H1 (cell line): ENCODE data around the gene SMTNL2. TPM values are rescaled to one million over a fixed set of nuclear protein-coding genes. Genes with fewer than 3 reads are reported as not detected.

Experiments used
- BACH1 ChIP-seq: IDR thresholded peaks from 2 replicates; pipeline ENCODE4 v1.6.1; 2012; ENCODE audit warnings: low read length, improper control_type of control experiment
- BCL11A ChIP-seq, 2 experiments: IDR thresholded peaks; one replicate each; pipeline ENCODE4 v1.6.1; 2011; ENCODE audit warnings: low read depth in 2 of 2, low read length in 2 of 2, mild to moderate bottlenecking in 2 of 2
- CTBP2 ChIP-seq: IDR thresholded peaks from 2 replicates; pipeline ENCODE4 v1.7.0; 2011; ENCODE audit warnings: borderline replicate concordance, mild to moderate bottlenecking, moderate library complexity, mixed read lengths, low read length; ENCODE audit not compliant: insufficient read depth, insufficient read length
- EGR1 ChIP-seq: IDR thresholded peaks from 2 replicates; pipeline ENCODE4 v1.6.1; 2011; ENCODE audit warnings: low read depth, low read length, borderline replicate concordance
- HDAC2 ChIP-seq, 2 experiments: fragments of 300-600 bp in 1 of 2; sonication (generic) in 1 of 2; IDR thresholded peaks; 2 replicates each; pipeline ENCODE4 v1.6.1; 2011 to 2012; ENCODE audit warnings: low read depth in 2 of 2, low read length in 2 of 2, mild to moderate bottlenecking in 2 of 2, moderate library complexity in 2 of 2, borderline replicate concordance in 1 of 2, inconsistent platforms in 1 of 2
- KDM5A ChIP-seq: fragments of 200-600 bp; IDR thresholded peaks from 2 replicates; pipeline ENCODE4 v1.7.1; 2012; ENCODE audit warnings: mild to moderate bottlenecking, low read length, inconsistent platforms, mixed read lengths
- POLR2A ChIP-seq, 2 experiments: IDR thresholded peaks; 1 replicate in 1 of 2; 2 replicates in 1 of 2; pipeline ENCODE4 v1.6.1; 2011; ENCODE audit warnings: low read depth in 2 of 2, low read length in 2 of 2, mild to moderate bottlenecking in 2 of 2; ENCODE audit errors: control extremely low read depth in 1 of 2
- POLR2AphosphoS5 ChIP-seq: IDR thresholded peaks from 2 replicates; pipeline ENCODE4 v1.6.1; 2011; ENCODE audit warnings: low read depth, low read length
- RBBP5 ChIP-seq: IDR thresholded peaks from 2 replicates; pipeline ENCODE4 v1.7.1; 2012; ENCODE audit warnings: low read depth, mild to moderate bottlenecking, inconsistent platforms, low read length, moderate library complexity, borderline replicate concordance
- SIN3A ChIP-seq, 2 experiments: IDR thresholded peaks in 1 of 2; conservative IDR thresholded peaks in 1 of 2; 2 replicates each; pipeline ENCODE4 v1.6.1; 2011 to 2012; ENCODE audit warnings: low read length in 2 of 2, improper control_type of control experiment in 1 of 2, low read depth in 1 of 2, mild to moderate bottlenecking in 1 of 2
- SP1 ChIP-seq: IDR thresholded peaks from 2 replicates; pipeline ENCODE4 v1.6.1; 2011; ENCODE audit warnings: low read depth, low read length
- SP2 ChIP-seq: IDR thresholded peaks from 2 replicates; pipeline ENCODE4 v1.6.1; 2012; ENCODE audit warnings: mild to moderate bottlenecking, low read length, inconsistent platforms
- TAF7 ChIP-seq: optimal IDR thresholded peaks from 2 replicates; pipeline ENCODE3; 2011; ENCODE audit warnings: low read depth, mild to moderate bottlenecking, inconsistent platforms, low read length, moderate library complexity, borderline replicate concordance
- TBP ChIP-seq: IDR thresholded peaks from 2 replicates; pipeline ENCODE4 v1.6.1; 2011; ENCODE audit warnings: low read depth, low read length, improper control_type of control experiment
- YY1 ChIP-seq: IDR thresholded peaks from 2 replicates; pipeline ENCODE4 v1.6.1; 2011; ENCODE audit warnings: low read depth, mild to moderate bottlenecking, low read length
- polyA plus RNA-seq, 7 experiments: library from polyadenylated mRNA; depleted of rRNA in 3 of 7; stranded (reverse) in 5 of 7; unstranded in 2 of 7; fragments of >200 nt in 5 of 7; fragments of 200-250 nt in 2 of 7; gene quantifications; 1 replicate in 5 of 7; 2 replicates in 1 of 7; 4 replicates in 1 of 7; pipeline versions ENCODE4 v1.2.1 to v1.2.3, GENCODE V29; 2011 to 2013; ENCODE audit warnings: missing spikeins in 2 of 7, mixed read lengths in 2 of 7
- total RNA-seq: library from RNA; stranded (reverse); fragmentation: NEBNext Ultra II Directional; extraction: Animal tissue kit (Norgen Biotek cat#: 25700); gene quantifications from 2 replicates; pipeline ENCODE4 v1.2.1, GENCODE V29; 2021

Gene SMTNL2
- total and polyA plus RNA-seq, 2 of the 8 experiments (the other 6 are each of a cell fraction or from before 2014, with no cell fraction given): 3.6 to 4.5 TPM

DNA sequence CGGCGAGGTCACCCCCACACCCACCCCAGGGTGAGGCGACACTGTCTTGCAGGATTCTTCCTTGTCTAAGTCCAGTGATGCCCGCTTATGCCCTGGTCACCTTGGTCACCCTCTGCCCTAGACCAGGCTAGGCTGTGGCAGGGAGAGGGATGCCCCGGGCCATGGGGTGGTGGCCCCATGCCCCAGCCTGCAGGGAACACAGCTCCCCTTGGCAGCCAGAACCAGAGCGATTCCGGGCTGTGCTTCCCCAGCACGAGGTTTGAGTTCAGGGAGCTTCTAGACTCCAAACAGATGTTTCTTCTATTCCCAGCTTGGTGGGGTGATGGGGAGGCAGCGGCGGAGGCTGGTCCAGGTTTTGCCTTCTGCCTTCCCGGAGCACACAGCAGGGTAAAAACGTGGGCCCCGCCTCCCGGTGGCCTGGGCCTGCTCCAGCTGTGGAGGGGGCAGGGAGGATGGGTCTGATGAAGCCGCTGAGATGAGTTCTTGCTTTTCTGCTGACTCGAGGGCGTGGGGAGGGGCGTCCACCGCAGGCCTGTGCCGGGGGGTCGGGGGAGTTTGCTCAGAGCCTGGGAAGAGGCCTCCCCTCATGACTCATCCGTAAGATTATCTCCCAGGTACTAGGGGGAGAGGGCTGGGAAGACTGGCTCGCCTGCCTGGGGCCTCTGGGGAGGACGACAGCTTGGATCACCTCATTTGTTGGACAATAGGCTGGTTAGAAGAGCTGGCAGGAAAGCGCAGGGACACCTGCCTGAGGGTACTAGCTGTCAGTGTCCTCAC lies 15.4 kb downstream of the SMTNL2 start (continued):
- TF ChIP-seq YY1 (0 out of 2 replicates have a peak, but pooled peaks have one; percentile 13), POLR2A (IDR thresholded peaks at IDR 0.05; ENCODE audit: control extremely low read depth in 1 of 2, low read depth in 2 of 2, low read length in 2 of 2) (no peak), SIN3A (conservative IDR thresholded peaks at IDR 0.05 in 1 of 2, IDR thresholded peaks at IDR 0.05 in 1 of 2; ENCODE audit: low read depth in 1 of 2, low read length in 2 of 2) (peak; percentile 54 to 69; a peak in 2 of 4 replicates), POLR2AphosphoS5 (no peak), CTBP2 (peak; percentile 26), KDM5A (no peak), BCL11A (IDR thresholded peaks at IDR 0.05; ENCODE audit: low read depth in 2 of 2, low read length in 2 of 2) (no peak), TBP (0 out of 2 replicates have a peak, but pooled peaks have one; percentile 36), BACH1 (peak; percentile 21; the same call in 1 of the 2 replicates), SP2 (no peak), HDAC2 (IDR thresholded peaks at IDR 0.05; ENCODE audit: borderline replicate concordance in 1 of 2, low read depth in 2 of 2, low read length in 2 of 2) (peak; percentile 61 to 79; a peak in 3 of 4 replicates), EGR1 (0 out of 2 replicates have a peak, but pooled peaks have one; percentile 7), SP1 (peak; percentile 71; the same call in 1 of the 2 replicates), TAF7 (peak; percentile 38), RBBP5 (0 out of 2 replicates have a peak, but pooled peaks have one; percentile 34)
- TF ChIP-seq, all 59 proteins: peak for 17
